Activated CD8-positive, alpha-beta memory T cell treated with anti-CD3 and anti-CD28 coated beads for 36 hours (primary cell): Measurements from ENCODE around the gene SLC39A6. TPM values are rescaled to one million over a fixed set of nuclear protein-coding genes. Genes with fewer than 3 reads are reported as not detected.
"Not testable (repeated sequence)": the region's sequence is repeated elsewhere in the genome, so short reads cannot be mapped to it uniquely, and the experiment has no call there.

ENCODE experiments used
- CTCF ChIA-PET: fragments of 350-600 bp; sonication (Branson Sonifier 250); formaldehyde crosslinking; loops from one replicate; lab custom pipeline; 2021; ENCODE audit warnings: antibody characterized with exemption; lab: Charles Lee
- POLR2A ChIA-PET: fragments of 350-600 bp; sonication (Branson Sonifier 250); formaldehyde crosslinking; loops from one replicate; lab custom pipeline; 2021; ENCODE audit warnings: antibody characterized with exemption; lab: Charles Lee
- total RNA-seq, 2 experiments: library from RNA; stranded (reverse); gene quantifications; one replicate each; pipeline ENCODE4 v1.2.3, GENCODE V29; 2021

SLC39A6 gene
- 10 to 100 TPM; 43.2 to 43.5 TPM for total RNA-seq

DNA sequence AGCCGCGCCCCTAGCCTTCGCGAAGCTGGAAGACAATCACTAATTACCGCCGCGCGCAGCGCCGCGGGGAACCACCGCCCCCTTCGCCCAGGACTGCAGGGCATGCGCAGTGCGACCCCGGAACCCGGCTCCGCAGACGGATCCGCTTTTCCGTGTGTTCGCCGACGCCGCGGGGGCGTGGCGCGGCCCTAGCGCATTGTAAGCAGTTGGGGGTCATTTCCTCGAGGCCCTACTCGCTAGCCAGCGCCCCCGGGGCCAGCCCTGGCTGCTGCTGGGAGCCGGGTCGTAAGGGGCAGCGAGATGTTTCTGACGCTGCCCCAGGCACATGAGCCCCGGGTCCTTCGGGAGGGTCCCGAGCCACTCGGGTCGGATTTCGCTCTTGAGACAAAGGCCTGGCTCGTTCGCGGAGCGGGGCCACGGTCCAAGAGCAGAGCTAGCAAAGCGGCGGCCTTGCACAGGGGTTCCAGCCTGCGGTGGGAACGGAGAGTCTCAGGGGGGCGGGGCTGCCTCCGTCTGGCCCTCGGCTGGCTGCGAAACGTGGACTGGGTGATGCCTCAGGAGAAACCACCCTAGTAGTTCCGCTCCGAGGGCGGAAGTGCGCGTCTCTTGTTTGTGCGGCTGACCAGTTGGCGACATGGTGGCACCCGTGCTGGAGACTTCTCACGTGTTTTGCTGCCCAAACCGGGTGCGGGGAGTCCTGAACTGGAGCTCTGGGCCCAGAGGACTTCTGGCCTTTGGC is at the start of gene SLC39A6, which contains the start of gene ELP2:
Gene SLC39A6 (minus strand): TSS at position 41 of the 739 bp plus-strand sequence. CDS start 2,333 bp downstream, outside the sequence.
Gene ELP2 (plus strand): TSS at position 600 of the 739 bp plus-strand sequence. CDS start 35 bp downstream, at position 635.
- POLR2A ChIA-PET: interaction anchor here (0.6 to 2.0 kb wide), 3 partner anchors 21 to 513 kb away, joined by 3 to 7 read pairs (median 3); no protein-coding TSS in a partner anchor
- CTCF ChIA-PET: interaction anchor here (1.2 to 1.5 kb wide), 2 partner anchors 8 to 34 kb away, joined by 3 to 5 read pairs; no protein-coding TSS in a partner anchor

- CTCF ChIA-PET: no interaction called here
- POLR2A ChIA-PET: no interaction called here
Observed at GRCh38 chr18:36177913-36178312, 48.8 kb upstream of the SLC39A6 start.

GRCh38 chr18:36176711-36177110 is 47.6 kb upstream of the SLC39A6 start:
- POLR2A ChIA-PET: no interaction called here
- CTCF ChIA-PET: no interaction called here

DNA sequence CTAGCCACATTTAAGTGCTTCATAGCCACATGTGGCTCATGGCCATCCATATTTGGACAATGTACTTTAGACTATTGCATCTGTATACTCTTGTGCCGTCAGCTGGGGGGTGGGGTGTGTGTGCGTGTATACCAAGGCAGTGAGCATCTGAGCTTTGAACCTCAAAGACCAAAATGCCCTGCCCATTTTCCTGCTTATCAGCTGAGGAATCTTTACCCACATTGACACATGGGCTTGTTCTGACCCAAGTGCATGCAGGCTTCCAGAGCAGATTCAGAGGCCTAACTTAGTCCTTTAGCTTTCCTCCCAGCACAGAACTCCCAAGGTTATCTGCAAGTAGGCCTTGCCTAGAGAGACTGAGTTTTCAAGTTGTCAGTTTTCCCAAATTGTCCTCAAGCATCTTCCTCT is 47.0 kb upstream of the SLC39A6 start:
- CTCF ChIA-PET: no interaction called here
- POLR2A ChIA-PET: no interaction called here

DNA sequence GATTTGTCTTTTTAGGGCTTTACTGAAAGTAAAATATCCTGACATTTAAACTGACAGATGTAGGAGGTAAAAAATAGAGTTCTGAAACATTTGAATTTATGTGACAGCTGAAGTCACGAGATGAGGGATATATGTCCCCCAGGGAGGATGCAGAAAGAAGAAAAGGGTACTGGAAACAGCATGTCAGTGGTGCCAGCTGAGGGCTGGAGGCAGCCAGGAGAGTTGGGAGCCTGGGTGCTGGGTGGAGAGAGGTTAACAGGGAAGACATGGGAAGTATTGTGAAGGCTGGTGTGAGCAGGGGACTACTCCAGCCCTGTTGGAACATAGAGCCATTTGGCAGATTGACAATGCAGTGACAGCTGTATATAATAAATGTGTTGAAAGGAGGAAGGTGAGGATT is 46.3 kb upstream of the SLC39A6 start:
- ChIA-PET CTCF (no interaction called here), POLR2A (no interaction called here)

DNA sequence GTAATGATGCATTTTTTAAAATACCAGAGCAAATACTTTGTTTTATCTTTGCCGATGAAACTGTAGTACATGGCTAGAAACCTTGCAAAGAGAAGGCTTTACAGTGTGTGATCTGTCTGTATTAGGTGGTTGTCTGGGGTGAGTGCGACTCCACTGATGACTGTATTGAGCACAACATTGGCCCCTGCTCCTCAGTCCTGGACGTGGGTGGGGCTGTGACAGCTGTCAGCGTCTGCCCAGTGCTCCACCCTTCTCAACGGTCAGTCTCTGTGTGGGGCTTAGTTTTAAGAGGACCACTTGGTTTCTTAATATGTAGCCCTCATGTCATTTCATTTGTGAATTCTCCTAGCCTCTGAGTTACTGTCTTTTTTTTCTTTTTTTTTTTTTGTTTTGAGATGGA is 40.8 kb upstream of the SLC39A6 start:
- ChIA-PET POLR2A (no interaction called here), CTCF (no interaction called here)

DNA sequence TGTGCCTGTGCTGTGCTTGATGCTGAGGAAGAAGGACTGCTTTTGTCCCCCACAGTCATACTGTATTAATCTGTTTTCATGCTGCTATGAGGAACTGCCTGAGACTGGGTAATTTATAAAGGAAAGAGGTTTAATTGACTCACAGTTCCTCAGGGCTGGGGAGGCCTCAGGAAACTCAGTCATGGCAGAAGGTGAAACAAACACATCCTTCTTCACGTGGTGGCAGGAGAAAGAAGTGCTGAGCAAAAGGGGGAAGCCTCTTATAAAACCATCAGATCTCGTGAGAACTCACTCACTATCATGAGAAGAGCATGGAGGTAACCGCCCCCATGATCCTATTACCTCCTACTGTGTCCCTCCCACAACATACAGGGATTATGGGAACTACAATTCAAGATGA is 39.2 kb upstream of the SLC39A6 start:
- POLR2A ChIA-PET, CTCF ChIA-PET: not testable (repeated sequence)

- CTCF ChIA-PET: no interaction called here
Observed at GRCh38 chr18:36167692-36168218, 38.6 kb upstream of the SLC39A6 start.

DNA sequence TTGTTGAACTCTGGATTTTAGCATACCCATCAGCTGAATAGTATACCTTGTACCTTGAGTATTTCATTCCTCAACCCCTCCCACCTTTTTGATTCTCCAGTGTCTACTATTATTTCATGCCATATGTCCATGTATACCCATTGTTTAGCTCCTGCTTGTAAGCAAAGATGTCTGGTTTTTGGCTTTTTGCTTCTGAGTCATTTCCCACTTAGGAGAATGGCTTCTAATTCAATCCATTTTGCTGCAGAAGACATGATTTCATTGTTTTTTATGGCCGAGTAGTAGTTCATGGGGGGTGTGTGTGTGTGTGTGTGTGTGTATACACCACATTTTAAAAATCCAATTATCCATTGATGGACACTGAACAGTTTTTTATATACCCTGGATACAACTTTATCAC is 33.8 kb upstream of the SLC39A6 start:
- ChIA-PET CTCF (no interaction called here), POLR2A (no interaction called here)

More at GRCh38 chr18:36167692-36168218, 38.6 kb upstream of the SLC39A6 start:
- POLR2A ChIA-PET: no interaction called here

DNA sequence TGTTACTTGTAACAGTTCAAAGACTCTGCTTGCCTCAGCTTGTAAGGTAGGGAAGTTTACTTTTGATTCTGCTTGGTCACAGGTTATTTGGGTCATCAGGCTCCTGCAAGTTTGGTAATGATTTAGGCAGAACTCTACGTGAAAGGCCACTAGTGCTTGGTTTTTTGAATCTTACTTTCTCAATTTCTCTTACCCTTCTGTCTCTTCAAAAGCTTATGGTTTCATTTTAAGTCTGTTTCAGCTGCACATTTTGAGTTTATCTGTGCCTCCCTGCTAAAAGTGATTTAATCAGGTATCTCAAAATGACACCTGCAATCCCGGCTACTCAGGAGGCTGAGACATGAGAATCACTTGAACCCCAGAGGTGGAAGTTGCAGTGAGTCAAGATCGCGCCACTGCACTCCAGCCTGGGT is 31.8 kb upstream of the SLC39A6 start:
- ChIA-PET POLR2A (no interaction called here), CTCF (no interaction called here)

DNA sequence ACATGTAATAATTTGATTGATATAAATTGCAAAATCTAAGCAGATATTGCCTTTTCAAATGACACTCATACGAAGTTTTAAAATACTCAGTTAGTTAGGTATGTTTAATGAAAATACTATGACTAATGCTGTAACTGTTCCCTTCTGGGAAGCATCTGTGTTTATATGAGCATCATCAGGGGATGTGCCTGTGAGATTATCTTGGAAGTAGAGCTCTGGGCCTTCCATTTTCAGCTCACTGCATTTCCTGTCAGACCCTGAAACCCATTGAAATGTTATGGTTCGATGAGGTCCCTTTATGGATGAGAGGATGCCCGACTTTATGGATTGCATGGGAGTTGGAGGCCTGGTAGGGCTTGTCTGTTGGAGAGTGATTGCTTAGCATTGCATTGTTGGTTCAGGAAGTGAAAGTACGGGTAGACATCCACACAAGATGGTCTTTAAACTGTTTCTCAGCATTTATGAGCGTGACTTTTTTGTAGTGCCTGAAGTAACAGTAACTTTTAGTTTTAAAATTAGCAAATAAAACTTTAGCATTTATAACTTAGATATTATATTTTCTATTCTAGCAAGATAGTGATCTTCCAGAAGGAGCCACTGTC is 29.2 kb upstream of the SLC39A6 start:
- POLR2A ChIA-PET: no interaction called here
- CTCF ChIA-PET: interaction anchor here (0.6 kb wide), 1 partner anchor 90 kb away, joined by 3 read pairs; no protein-coding TSS in a partner anchor

GRCh38 chr18:36157441-36157840 is 28.3 kb upstream of the SLC39A6 start:
- ChIA-PET POLR2A (no interaction called here), CTCF (no interaction called here)

- ChIA-PET CTCF (interaction anchor here (0.6 kb wide), 2 partner anchors 15 to 160 kb away, joined by 3 to 5 read pairs; no protein-coding TSS in a partner anchor), POLR2A (no interaction called here)
Observed at GRCh38 chr18:36155851-36156757, 27.0 kb upstream of the SLC39A6 start.

- CTCF ChIA-PET: no interaction called here
Observed at GRCh38 chr18:36153771-36154170, 24.6 kb upstream of the SLC39A6 start.

DNA sequence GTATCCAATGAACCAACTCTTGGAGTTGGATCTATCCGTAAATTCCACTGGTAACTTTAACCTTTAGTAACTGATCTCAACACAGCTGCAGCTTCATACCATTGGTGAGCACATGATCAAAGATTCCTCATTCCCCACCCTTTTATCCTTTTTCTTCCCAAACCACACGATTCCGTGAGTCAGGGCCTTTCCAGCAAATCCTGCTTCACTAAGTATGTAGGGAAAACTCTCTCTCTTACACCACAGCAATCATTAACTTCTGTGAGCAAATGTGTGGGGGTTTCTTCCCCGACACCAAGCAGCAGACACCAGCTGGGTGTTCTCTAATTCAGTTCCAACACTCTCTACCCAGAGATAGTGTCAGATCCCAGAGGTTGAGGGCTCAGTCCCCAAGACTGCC is 24.1 kb upstream of the SLC39A6 start:
- ChIA-PET CTCF (interaction anchor here (1.1 kb wide), 1 partner anchor 9 kb away, joined by 3 read pairs; no protein-coding TSS in a partner anchor), POLR2A (no interaction called here)

More at GRCh38 chr18:36153771-36154170, 24.6 kb upstream of the SLC39A6 start:
- POLR2A ChIA-PET: no interaction called here

- ChIA-PET CTCF (interaction anchor here (1.1 kb wide), 1 partner anchor 9 kb away, joined by 3 read pairs; no protein-coding TSS in a partner anchor), POLR2A (no interaction called here)
Observed at GRCh38 chr18:36152781-36153180, 23.6 kb upstream of the SLC39A6 start.

DNA sequence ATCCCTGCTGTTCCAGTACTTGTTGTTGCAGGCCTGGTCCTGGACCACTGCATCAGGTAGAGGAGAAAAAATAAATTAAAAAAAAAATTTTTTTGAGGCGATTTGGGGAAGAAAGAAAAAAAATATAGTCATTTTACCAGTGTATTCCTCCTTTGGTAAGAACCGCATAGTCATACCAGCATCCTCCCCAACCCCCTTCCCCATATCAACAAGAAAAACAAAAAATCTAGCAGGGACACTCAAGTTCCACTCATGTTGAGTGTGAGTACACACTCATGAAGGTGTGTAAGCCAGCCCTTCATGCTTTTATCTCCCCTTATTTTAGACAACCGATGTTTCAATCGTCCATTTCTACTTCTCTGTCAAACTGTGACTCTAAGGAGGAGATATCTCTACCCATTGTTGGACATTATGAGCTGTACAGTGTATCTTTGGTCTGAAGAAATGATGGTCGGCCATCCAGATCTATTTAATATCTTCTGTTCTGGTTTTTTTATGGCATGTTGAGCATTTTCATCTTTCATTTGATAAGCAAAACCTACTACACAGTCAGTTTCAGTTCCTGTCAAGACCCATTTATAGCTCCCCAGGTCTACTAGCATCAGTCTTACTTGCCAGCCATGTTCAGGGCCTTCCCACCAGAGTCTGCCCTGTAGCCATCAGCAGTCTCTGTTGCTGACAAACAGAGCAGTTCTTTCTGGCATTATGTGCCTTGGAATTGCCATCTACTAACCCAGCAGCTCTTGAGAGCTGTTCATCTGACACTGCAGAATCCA is 20.6 kb upstream of the SLC39A6 start:
- CTCF ChIA-PET: no interaction called here

DNA sequence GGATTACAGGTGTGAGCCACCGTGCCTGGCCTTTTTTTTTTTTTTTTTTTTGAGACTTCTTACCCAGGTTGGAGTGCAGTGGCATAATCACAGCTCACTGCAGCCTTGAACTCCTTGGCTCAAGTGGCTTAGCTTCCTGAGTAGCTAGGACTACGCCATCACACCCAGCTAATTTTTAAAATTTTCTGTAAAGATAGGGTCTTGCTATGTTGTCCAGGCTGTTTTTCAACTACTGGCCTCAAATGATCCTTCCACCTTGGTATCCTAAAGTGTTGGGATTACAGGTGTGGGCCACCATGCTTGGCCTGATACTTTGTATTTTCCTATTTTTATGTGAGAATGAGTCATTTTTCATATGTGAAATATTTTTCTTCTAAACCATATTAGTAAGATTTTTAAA is 14.3 kb upstream of the SLC39A6 start:
- ChIA-PET POLR2A (no interaction called here), CTCF (interaction anchor here (0.6 to 1.3 kb wide), 3 partner anchors 9 to 115 kb away, joined by 3 to 4 read pairs (median 3); no protein-coding TSS in a partner anchor)

More for the DNA sequence above, 20.6 kb upstream of the SLC39A6 start:
- POLR2A ChIA-PET: interaction anchor here (0.9 kb wide), 1 partner anchor 21 kb away, joined by 3 read pairs; the partner anchor contains the start of gene SLC39A6
